Right lung (tissue), 5 donors: ENCODE measurements around the gene AEN. TPM values are rescaled to one million over a fixed set of nuclear protein-coding genes. Genes with fewer than 3 reads are reported as not detected.

ENCODE experiments used
- DNase-seq, 2 donors: peaks; one replicate each; pipeline ENCODE4 v3.0.0-alpha.2; 2013
- polyA plus RNA-seq, 5 donors: library from polyadenylated mRNA; unstranded; fragments of 120-200 nt; gene quantifications; one replicate each; pipeline versions ENCODE4 v1.2.1 to v1.2.3, GENCODE V29; 2013; ENCODE audit warnings: inconsistent platforms in 1 of 5, low replicate concordance in 1 of 5; ENCODE audit not compliant: insufficient read length in 5 of 5, insufficient read depth in 1 of 5

AEN gene
- polyA plus RNA-seq, 5 donors, result 3.4 to 6.4 (median 5.2) TPM

DNA sequence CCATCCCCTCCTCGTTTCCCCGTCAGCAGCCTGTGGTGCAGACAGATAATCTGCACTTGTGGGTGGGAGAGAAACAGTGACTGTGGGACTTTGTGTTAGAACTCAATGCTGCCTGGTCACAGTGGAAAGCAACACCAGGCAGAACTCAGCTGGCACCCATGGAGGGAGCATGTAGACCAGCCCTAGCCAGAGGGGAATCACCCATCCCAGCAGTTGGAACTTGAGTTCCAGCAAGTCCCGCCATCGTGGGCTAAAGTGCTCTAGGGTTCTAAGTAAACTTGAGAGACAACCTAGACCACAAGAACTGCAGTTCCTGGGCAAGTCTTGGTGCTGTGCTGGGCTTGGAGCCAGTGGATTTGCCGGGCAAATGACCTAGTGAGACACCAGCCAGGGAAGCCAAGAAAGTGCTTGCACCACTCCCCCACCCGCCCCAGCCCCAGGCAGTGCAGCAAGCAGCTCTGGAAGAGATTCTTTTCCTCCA lies 42.0 kb downstream of the AEN start:
- no peak for DNase-seq

DNA sequence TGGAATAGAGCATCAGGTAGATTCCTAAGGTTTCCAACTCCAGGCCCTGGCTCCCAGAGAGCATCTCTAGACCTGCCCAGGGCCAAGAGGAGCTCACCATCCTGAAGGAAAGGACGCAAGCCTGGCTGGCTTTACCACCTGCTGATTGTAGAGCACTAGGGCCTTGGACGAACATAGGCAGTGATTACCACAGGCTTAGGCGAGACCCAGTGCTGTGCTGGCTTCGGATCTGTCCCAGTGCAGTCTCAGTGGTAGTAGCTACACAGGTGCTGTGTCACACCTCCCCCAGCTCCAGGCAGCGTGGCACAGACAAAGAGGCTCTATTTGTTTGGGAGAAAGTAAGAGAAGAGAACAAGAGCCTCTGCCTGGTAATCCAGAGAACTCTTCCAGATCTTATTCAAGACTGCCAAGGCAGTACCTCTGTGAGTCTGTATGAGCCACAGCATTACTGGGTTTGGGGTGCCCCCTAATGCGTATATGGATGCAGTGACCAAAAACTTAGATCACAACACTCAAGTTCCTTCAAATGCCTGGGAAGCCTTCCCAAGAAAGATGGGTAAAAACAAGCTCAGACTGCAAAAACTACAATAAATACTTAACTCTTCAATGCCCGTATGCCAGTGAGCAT lies 43.1 kb downstream of the AEN start:
- no peak for DNase-seq

DNA sequence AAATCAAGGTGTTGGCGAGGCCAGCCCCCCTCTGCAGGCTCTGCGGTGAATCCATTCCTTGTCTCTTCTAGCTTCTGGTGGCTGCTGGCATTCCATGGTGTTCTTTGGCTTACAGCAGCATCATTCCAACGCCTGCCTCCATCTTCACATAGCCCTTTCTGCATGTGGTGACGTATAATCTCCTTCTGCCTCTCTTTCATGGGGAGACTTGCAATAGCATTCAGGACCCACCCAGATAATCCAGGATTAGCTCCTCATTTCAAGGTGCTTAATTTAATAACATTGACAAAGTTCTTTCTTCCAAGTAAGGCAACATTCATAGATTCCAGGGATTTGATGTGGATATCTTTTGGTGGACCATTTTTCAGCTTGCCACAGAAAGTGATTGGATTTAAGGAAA lies 53.5 kb downstream of the AEN start:
- no peak for DNase-seq

DNA sequence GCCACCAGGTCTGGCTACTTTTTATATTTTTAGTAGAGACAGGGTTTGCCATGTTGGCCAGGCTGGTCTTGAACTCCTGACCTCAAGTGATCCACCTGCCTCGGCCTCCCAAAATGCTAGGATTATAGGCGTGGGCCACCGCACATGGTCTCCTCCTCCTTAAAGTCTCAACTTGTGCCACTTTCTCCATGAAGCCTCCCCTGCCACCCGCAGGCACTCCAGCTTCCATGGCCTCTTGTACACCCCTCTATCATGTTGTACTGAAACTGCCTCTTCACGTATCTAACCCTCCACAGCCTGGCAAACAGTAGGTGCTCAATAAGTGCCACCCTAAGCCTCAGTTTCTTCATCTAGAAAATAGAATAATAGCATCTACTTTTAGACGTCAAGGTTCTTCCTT lies 57.6 kb downstream of the AEN start:
- DNase-seq, result no peak

DNA sequence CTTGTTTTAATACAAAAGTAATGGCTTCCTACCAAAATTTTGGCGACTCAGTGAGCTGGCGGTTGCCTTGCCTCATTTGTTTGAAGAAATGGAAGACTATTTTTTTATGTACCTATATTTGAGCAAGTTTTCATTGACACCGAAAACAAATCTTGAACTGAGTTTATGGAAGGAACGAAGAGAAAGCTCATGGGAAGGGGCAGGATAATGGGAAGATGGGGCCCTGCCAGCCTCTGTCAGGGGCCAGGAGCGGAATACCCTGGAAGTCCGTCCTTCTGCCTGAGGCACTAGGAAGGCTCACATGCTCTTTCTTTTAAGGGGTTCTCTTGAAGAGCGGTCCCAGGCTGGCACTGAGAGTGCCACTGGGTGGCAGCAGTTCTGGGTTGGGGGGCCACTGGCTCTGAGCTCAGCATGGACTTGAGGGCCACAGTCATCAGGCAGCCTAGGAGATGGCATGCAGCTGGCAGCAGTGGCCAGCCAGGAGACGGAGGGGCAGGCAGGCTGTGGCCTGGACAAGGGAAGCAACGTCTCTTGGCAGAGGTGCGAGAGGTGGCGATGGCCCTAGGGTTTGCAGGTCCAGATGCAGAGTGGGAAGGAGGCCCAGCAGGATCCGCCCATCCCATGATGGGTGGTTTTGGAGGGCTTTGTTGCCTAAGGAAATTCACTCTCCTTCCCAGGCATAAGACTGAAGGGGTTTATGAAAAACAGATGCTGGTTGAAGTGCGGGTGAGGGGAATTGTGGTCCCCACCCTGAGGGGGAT lies 59.3 kb downstream of the AEN start:
- DNase-seq, result no peak

DNA sequence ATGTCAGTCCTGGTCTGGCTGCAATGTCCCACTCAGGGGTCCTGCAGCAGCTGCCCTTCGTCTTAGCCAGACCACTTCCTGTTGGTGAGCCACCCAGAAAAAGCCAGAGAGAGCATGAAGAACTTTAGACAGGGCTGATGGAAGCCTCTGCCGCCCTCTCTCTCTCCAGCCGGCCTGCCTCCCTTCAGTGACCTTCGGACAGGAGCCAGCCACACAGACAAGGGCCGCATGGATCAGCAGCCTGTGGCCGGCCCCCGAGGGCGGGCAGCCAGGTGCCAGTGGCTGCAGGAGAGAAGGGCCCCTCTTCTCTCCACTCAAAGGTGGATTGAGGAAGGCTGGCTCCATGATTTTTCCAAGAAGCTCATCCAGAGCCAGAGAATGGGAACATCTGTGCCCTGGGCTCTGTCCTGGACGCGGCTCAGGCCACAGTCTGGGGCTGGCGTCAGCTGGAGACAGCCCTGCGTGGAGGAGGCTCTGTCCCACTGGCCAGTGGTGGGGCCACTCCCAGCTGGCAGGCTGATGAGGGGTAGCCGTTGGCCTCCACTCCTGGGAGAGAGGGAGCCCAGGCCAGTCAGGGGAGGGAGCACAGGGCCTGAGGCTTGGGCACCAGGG lies 60.6 kb downstream of the AEN start:
- DNase-seq, result no peak

Other genes with a start within 250 kb of the AEN start
- gene MRPL46, start 154.0 kb upstream of the AEN start, polyA plus RNA-seq, result 10 to 100 TPM; 18.3 to 25.5 (median 24.1) TPM
- 10 to 100 TPM; 36.1 to 47.1 (median 40.8) TPM for gene MRPS11, start 153.6 kb upstream of the AEN start, polyA plus RNA-seq
- 10 to 100 TPM; 12.4 to 16.4 (median 16.0) TPM for gene DET1, start 74.7 kb upstream of the AEN start, polyA plus RNA-seq
- 1 to 10 TPM in 3 of 5 donors, under 1 TPM in 2; 0.79 to 2.6 (median 1.0) TPM for gene ISG20, start 17.7 kb downstream of the AEN start, polyA plus RNA-seq
- gene ACAN, start 182.1 kb downstream of the AEN start, polyA plus RNA-seq, result under 1 TPM; 0.56 to 0.91 (median 0.83) TPM